Keratinocyte (primary cell): Measurements from ENCODE around the gene ESYT3. TPM values are rescaled to one million over a fixed set of nuclear protein-coding genes. Genes with fewer than 3 reads are reported as not detected.

Source experiments
- DNase-seq: peaks from one replicate; pipeline ENCODE4 v3.0.0-alpha.2; 2011; ENCODE audit warnings: low read depth, missing footprints, low spot score
- FAIRE-seq: peaks from 2 replicates; lab custom pipeline; 2011; peaks lifted over from hg19 to GRCh38; lab: Jason Lieb, UNC
- H2AFZ ChIP-seq: 2 replicates; pipeline ENCODE4 v1.6.0; 2012; ENCODE audit warnings: low read length, control low read depth, inconsistent platforms; ENCODE audit not compliant: control insufficient read depth
- H3K27ac ChIP-seq: 2 replicates; pipeline ENCODE4 v1.5.1; 2011; ENCODE audit warnings: low read length; ENCODE audit not compliant: control insufficient read depth, insufficient read depth
- H3K27me3 ChIP-seq: 3 replicates; pipeline ENCODE4 v1.6.0; 2011; ENCODE audit warnings: low read length; ENCODE audit not compliant: control insufficient read depth, insufficient read depth; ENCODE audit errors: extremely low read depth
- H3K36me3 ChIP-seq, 2 experiments: 2 replicates in 1 of 2; 3 replicates in 1 of 2; pipeline ENCODE4 v1.5.1; 2011; ENCODE audit warnings: low read length in 2 of 2, mild to moderate bottlenecking in 1 of 2; ENCODE audit not compliant: control insufficient read depth in 2 of 2, insufficient read depth in 2 of 2; ENCODE audit errors: extremely low read depth in 1 of 2
- H3K4me1 ChIP-seq: 3 replicates; pipeline ENCODE4 v1.5.1; 2011; ENCODE audit warnings: low read length; ENCODE audit not compliant: control insufficient read depth, insufficient read depth; ENCODE audit errors: extremely low read depth
- H3K4me2 ChIP-seq: 3 replicates; pipeline ENCODE4 v1.6.0; 2011; ENCODE audit warnings: low read depth, low read length; ENCODE audit not compliant: control insufficient read depth, insufficient read depth; ENCODE audit errors: extremely low read depth
- H3K4me3 ChIP-seq, 3 experiments: fragments of 200-600 bp in 1 of 3; sonication (generic) in 1 of 3; 2 replicates in 2 of 3; 3 replicates in 1 of 3; pipeline ENCODE4 v1.5.1; 2011 to 2016; ENCODE audit warnings: low read length in 3 of 3, mild to moderate bottlenecking in 3 of 3, control low read depth in 2 of 3, inconsistent platforms in 1 of 3, low read depth in 1 of 3, mixed read lengths in 1 of 3, mixed run types in 1 of 3, moderate library complexity in 1 of 3; ENCODE audit not compliant: control insufficient read depth in 2 of 3, insufficient read depth in 2 of 3; ENCODE audit errors: extremely low read depth in 1 of 3
- H3K79me2 ChIP-seq: 2 replicates; pipeline ENCODE4 v1.6.0; 2012; ENCODE audit warnings: low read length; ENCODE audit not compliant: control insufficient read depth, insufficient read depth
- H3K9ac ChIP-seq: 3 replicates; pipeline ENCODE4 v1.6.0; 2011; ENCODE audit warnings: low read length; ENCODE audit not compliant: control insufficient read depth, insufficient read depth; ENCODE audit errors: extremely low read depth
- H3K9me1 ChIP-seq: 3 replicates; pipeline ENCODE4 v1.6.0; 2011; ENCODE audit warnings: low read length; ENCODE audit not compliant: control insufficient read depth, insufficient read depth; ENCODE audit errors: extremely low read depth
- H3K9me3 ChIP-seq: 2 replicates; pipeline ENCODE4 v1.5.1; 2012; ENCODE audit warnings: low read depth, low read length; ENCODE audit not compliant: control insufficient read depth
- H4K20me1 ChIP-seq: 3 replicates; pipeline ENCODE4 v1.6.0; 2011; ENCODE audit warnings: low read length; ENCODE audit not compliant: control insufficient read depth, insufficient read depth; ENCODE audit errors: extremely low read depth
- CTCF ChIP-seq, 3 experiments: IDR thresholded peaks in 1 of 3; conservative IDR thresholded peaks in 1 of 3; optimal IDR thresholded peaks in 1 of 3; 2 replicates in 2 of 3; 3 replicates in 1 of 3; pipeline versions ENCODE3 to v1.5.1; 2011; ENCODE audit warnings: low read length in 3 of 3, mild to moderate bottlenecking in 3 of 3, moderate library complexity in 2 of 3, control low read depth in 1 of 3, inconsistent platforms in 1 of 3; ENCODE audit not compliant: insufficient read depth in 2 of 3; ENCODE audit errors: extremely low read depth in 1 of 3
- EZH2 ChIP-seq: IDR thresholded peaks from one replicate; pipeline ENCODE4 v1.6.1; 2012; ENCODE audit warnings: inconsistent platforms, mild to moderate bottlenecking, low read length, moderate library complexity
- dilution Hi-C: fragments of 300-500 bp; cut with MboI; formaldehyde crosslinking; loops from one replicate; pipeline ENCODE4 v1.7.0; 2020; ENCODE audit warnings: low sequenced_read_pairs; ENCODE audit not compliant: extremely low pct_ligation_motif_present
- polyA plus RNA-seq, 5 experiments: library from polyadenylated mRNA; depleted of rRNA in 3 of 5; stranded (reverse) in 3 of 5; stranded (forward) in 1 of 5; unstranded in 1 of 5; fragments of >200 nt; gene quantifications; 1 replicate in 1 of 5; 2 replicates in 3 of 5; 3 replicates in 1 of 5; pipeline versions ENCODE4 v1.2.1 to v1.2.3, GENCODE V29; 2011 to 2012; ENCODE audit warnings: missing spikeins in 2 of 5, low read depth in 1 of 5, low replicate concordance in 1 of 5

Gene ESYT3
- polyA plus RNA-seq, 1 donor (not counting 4 experiments of a cell fraction or from before 2014, with no cell fraction given): 0.62 TPM

- Histone ChIP-seq H3K4me3 (no peak overlapping the region), H3K9ac (no peak overlapping the region), H3K79me2 (no peaks in the 10 kb centered on the region), H2AFZ (no peak overlapping the region), H3K27ac (no peak overlapping the region), H3K36me3 (no peaks in the 10 kb centered on the region), H3K9me3 (no peaks in the 10 kb centered on the region), H3K4me1 (peaks cover 19% of the 10 kb centered on the region), H3K9me1 (no peaks in the 10 kb centered on the region), H3K4me2 (no peak overlapping the region), H4K20me1 (no peaks in the 10 kb centered on the region), H3K27me3 (no peaks in the 10 kb centered on the region)
- TF ChIP-seq CTCF (optimal IDR thresholded peaks at IDR 0.05 in 1 of 3, IDR thresholded peaks at IDR 0.05 in 1 of 3, conservative IDR thresholded peaks at IDR 0.05 in 1 of 3; ENCODE audit: extremely low read depth in 1 of 3, insufficient read depth in 2 of 3, low read length in 3 of 3): no peak
- no peak for TF ChIP-seq EZH2
- no peak for FAIRE-seq
- dilution Hi-C loops: no loop called here
- DNase-seq: no peak
Measured at GRCh38 chr3:138496436-138496835, 62.0 kb downstream of the ESYT3 start.

GRCh38 chr3:138497021-138497420 is 62.6 kb downstream of the ESYT3 start:
- H3K9me3 ChIP-seq: no peaks in the 10 kb centered on the region
- H4K20me1 ChIP-seq: no peaks in the 10 kb centered on the region
- H2AFZ ChIP-seq: no peak overlapping the region
- no peak overlapping the region for H3K27ac ChIP-seq
- H3K4me2 ChIP-seq: no peak overlapping the region
- no peaks in the 10 kb centered on the region for H3K79me2 ChIP-seq
- H3K27me3 ChIP-seq: no peaks in the 10 kb centered on the region
- DNase-seq (no peak), FAIRE-seq (no peak)
- TF ChIP-seq CTCF (optimal IDR thresholded peaks at IDR 0.05 in 1 of 3, IDR thresholded peaks at IDR 0.05 in 1 of 3, conservative IDR thresholded peaks at IDR 0.05 in 1 of 3; ENCODE audit: extremely low read depth in 1 of 3, insufficient read depth in 2 of 3, low read length in 3 of 3): no peak
- no peak for TF ChIP-seq EZH2
- no peak overlapping the region for H3K9ac ChIP-seq
- H3K4me1 ChIP-seq: peaks cover 19% of the 10 kb centered on the region
- no peak overlapping the region for H3K4me3 ChIP-seq
- H3K9me1 ChIP-seq: no peaks in the 10 kb centered on the region
- dilution Hi-C loops: no loop called here
- H3K36me3 ChIP-seq: no peaks in the 10 kb centered on the region
